ENCODE results near the gene CLIP2. TPM values are rescaled to one million over a fixed set of nuclear protein-coding genes. Genes with fewer than 3 reads are reported as not detected.

Gene CLIP2
- total and polyA plus RNA-seq, 7 donors = 20.7 to 56.4 (median 23.4) TPM

- intact Hi-C loops (cut with DNase I) = loop anchor here (5.0 kb wide), 2 partner anchors 79 to 99 kb away; no protein-coding TSS in a partner anchor
- DNase-seq = no peak
- H3K4me1 ChIP-seq = peaks cover 0 to 38% (median 29%) of the 10 kb centered on the region in 4 donors
- H3K36me3 ChIP-seq = no peaks in the 10 kb centered on the region
- H3K9me3 ChIP-seq = no peaks in the 10 kb centered on the region
- 36 to 70% methylated on average over 4 of the region's 4 CpGs for WGBS, 2 donors
- TF ChIP-seq POLR2AphosphoS5 (IDR thresholded peaks at IDR 0.05) (no peak), EP300 (IDR thresholded peaks at IDR 0.05) (no peak), POLR2A (IDR thresholded peaks at IDR 0.05) (no peak)
- TF ChIP-seq, protein P1, sequence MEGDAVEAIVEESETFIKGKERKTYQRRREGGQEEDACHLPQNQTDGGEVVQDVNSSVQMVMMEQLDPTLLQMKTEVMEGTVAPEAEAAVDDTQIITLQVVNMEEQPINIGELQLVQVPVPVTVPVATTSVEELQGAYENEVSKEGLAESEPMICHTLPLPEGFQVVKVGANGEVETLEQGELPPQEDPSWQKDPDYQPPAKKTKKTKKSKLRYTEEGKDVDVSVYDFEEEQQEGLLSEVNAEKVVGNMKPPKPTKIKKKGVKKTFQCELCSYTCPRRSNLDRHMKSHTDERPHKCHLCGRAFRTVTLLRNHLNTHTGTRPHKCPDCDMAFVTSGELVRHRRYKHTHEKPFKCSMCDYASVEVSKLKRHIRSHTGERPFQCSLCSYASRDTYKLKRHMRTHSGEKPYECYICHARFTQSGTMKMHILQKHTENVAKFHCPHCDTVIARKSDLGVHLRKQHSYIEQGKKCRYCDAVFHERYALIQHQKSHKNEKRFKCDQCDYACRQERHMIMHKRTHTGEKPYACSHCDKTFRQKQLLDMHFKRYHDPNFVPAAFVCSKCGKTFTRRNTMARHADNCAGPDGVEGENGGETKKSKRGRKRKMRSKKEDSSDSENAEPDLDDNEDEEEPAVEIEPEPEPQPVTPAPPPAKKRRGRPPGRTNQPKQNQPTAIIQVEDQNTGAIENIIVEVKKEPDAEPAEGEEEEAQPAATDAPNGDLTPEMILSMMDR (IDR thresholded peaks at IDR 0.05) = no peak
- H3K27me3 ChIP-seq = no peaks in the 10 kb centered on the region
- no peak overlapping the region for H3K4me3 ChIP-seq
- peak overlapping the region in 3 of 4 donors; percentile 31 to 58 (median 57) for H3K27ac ChIP-seq
Measured at GRCh38 chr7:74293577-74293908, 4.3 kb downstream of the CLIP2 start.

DNA sequence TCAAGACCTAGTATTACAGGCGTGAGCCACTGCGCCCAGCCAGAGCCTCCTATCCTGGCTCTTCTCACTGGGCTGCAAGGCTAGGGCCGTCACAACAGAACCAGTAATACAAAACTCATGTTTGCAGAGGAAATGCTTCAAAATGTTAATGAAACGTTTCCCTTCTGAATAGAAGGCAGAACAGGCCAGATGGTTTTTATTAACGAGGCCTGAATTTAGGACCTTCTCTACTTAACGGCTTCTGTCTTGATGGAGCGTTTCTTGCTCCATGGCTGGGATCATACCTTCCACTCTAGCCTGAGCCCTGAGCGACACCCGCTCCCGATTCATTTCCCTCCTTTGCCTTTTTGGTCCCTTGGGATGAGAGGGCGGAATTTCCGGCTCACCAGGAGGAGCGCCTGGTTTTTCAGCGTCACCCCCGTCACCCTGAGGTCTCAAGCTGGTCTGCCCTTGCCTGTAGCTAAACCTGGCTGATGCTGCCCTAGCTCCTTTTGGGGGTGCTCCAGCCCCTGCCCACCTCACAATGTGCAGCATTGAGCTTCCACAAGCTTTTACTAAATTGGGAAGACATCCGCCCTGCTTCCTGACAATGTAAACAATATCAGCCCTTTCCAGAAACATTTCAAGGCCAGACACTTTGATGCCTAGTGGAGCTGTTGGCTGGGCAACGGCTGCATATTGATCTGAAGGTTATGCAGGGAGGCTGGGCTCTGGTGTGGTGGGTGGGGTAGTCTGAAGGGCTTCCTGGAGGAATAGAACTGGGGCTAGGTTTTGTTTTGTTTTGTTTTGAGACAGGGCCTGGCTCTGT lies 5.2 kb downstream of the CLIP2 start:
- H3K4me1 ChIP-seq = peaks cover 0 to 33% (median 24%) of the 10 kb centered on the region in 4 donors
- no peaks in the 10 kb centered on the region for H3K9me3 ChIP-seq
- peak overlapping the region; percentile 2 to 58 (median 44) for H3K27ac ChIP-seq
- no peak overlapping the region for H3K4me3 ChIP-seq
- WGBS, 2 donors = 64 to 76% methylated on average over 17 of the region's 17 CpGs
- TF ChIP-seq POLR2AphosphoS5 (IDR thresholded peaks at IDR 0.05) (no peak), POLR2A (IDR thresholded peaks at IDR 0.05) (no peak), EP300 (IDR thresholded peaks at IDR 0.05) (no peak)
- TF ChIP-seq, protein P1 (IDR thresholded peaks at IDR 0.05) = no peak
- no peak for DNase-seq
- H3K27me3 ChIP-seq = no peaks in the 10 kb centered on the region
- intact Hi-C loops (cut with DNase I) = loop anchor here (5.0 kb wide), 2 partner anchors 78 to 98 kb away; no protein-coding TSS in a partner anchor
- H3K36me3 ChIP-seq = no peaks in the 10 kb centered on the region

DNA sequence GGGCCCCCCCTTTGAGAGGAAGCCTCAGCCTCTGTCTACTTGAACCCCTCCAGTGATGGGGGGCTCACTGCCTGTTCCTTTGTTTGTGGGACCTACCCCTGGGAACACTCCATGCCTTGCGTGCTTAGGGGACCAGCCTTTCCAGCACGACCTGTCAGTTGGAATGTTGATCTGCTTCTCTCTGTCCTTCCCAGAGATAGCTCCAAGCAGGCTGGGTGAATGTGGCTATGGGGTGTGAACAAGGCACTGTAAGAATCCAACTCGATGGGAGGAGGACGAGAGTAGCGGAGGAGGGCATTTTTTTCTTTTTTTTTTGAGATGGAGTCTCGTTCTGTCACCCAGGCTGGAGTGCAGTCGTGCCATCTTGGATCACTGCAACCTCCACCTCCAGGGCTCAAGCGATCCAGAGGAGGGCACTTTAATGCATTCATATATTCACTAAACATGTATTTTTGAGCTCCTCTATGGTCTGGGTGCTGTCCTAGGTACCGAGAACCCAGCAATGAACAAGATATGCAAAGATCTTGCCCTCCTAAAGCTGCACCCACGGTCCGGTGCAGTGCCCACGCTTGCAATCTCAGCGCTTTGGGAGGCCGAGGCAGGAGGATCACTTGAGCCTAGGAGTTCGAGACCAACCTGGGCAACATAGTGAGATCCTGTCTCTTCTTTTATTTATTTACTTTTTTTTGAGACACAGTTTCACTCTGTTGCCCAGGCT lies 8.5 kb downstream of the CLIP2 start:
- H3K9me3 ChIP-seq = no peaks in the 10 kb centered on the region
- no peak overlapping the region for H3K27ac ChIP-seq
- H3K36me3 ChIP-seq = no peaks in the 10 kb centered on the region
- no peaks in the 10 kb centered on the region for H3K27me3 ChIP-seq
- H3K4me1 ChIP-seq = peaks cover 0 to 20% (median 13%) of the 10 kb centered on the region in 4 donors
- DNase-seq = no peak
- intact Hi-C loops (cut with DNase I) = no loop called here
- 91 to 93% methylated on average over 15 of the region's 15 CpGs for WGBS, 2 donors
- no peak for TF ChIP-seq POLR2A (IDR thresholded peaks at IDR 0.05)
- TF ChIP-seq, protein P1 (IDR thresholded peaks at IDR 0.05) = no peak
- TF ChIP-seq POLR2AphosphoS5 (IDR thresholded peaks at IDR 0.05) = no peak
- TF ChIP-seq EP300 (IDR thresholded peaks at IDR 0.05) = no peak
- no peak overlapping the region for H3K4me3 ChIP-seq

DNA sequence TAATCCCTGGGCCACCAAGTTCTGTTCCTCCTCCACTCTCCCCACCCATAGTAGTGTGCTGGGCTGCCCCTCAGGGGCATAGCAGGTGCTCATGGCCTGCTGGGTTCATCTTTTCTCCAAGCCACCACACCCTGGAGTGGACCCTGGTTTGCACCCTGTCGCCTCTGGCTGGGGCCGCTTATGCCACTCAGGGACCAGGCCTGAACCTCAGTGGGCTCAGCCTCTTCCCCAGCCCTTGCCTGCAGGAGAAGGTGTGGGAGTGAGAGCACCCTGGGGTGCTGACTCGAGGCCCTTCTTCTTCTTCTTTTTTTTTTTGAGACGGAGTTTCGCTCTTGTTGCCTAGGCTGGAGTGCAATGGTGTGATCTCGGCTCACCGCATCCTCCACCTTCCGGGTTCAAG lies 10.2 kb downstream of the CLIP2 start:
- H3K27ac ChIP-seq = no peak overlapping the region
- intact Hi-C loops (cut with DNase I) = no loop called here
- no peaks in the 10 kb centered on the region for H3K36me3 ChIP-seq
- H3K4me3 ChIP-seq = no peak overlapping the region
- no peak for TF ChIP-seq POLR2A (IDR thresholded peaks at IDR 0.05)
- TF ChIP-seq, protein P1 (IDR thresholded peaks at IDR 0.05) = no peak
- no peak for TF ChIP-seq EP300 (IDR thresholded peaks at IDR 0.05)
- no peak for TF ChIP-seq POLR2AphosphoS5 (IDR thresholded peaks at IDR 0.05)
- no peaks in the 10 kb centered on the region for H3K9me3 ChIP-seq
- WGBS, 2 donors = 93 to 94% methylated on average over 8 of the region's 8 CpGs
- no peaks in the 10 kb centered on the region for H3K27me3 ChIP-seq
- DNase-seq = no peak
- peaks cover 0 to 22% (median 9%) of the 10 kb centered on the region in 4 donors for H3K4me1 ChIP-seq

Measured in sigmoid colon (tissue), 7 donors.